Fibroblast of skin of right biceps (primary cell): ENCODE measurements around the gene SLC8B1.

Source experiments
- DNase-seq: peaks from one replicate; pipeline ENCODE4 v3.0.0-alpha.2; 2013

Gene SLC8B1

GRCh38 chr12:113334786-113335539 is at the start of gene SLC8B1:
SLC8B1 (minus strand) TSS chr12:113335109; CDS start chr12:113332878, 2,231 bp downstream.
- DNase-seq, result peak; percentile 74

GRCh38 chr12:113382206-113382605 is 47.3 kb upstream of the SLC8B1 start:
- DNase-seq, result no peak

GRCh38 chr12:113381220-113381619 is 46.3 kb upstream of the SLC8B1 start:
- no peak for DNase-seq

- no peak for DNase-seq
Observed at GRCh38 chr12:113378291-113378690, 43.4 kb upstream of the SLC8B1 start.

GRCh38 chr12:113374823-113375428 is 40.0 kb upstream of the SLC8B1 start:
- no peak for DNase-seq

- no peak for DNase-seq
Observed at GRCh38 chr12:113373969-113374368, 39.1 kb upstream of the SLC8B1 start.

GRCh38 chr12:113373440-113373839 is 38.5 kb upstream of the SLC8B1 start:
- DNase-seq, result no peak

- DNase-seq, result no peak
Observed at GRCh38 chr12:113372371-113372770, 37.5 kb upstream of the SLC8B1 start.

GRCh38 chr12:113371808-113372207 is 36.9 kb upstream of the SLC8B1 start:
- no peak for DNase-seq

GRCh38 chr12:113370923-113371682 is 36.2 kb upstream of the SLC8B1 start:
- DNase-seq, result no peak

GRCh38 chr12:113369391-113369985 is 34.6 kb upstream of the SLC8B1 start:
- DNase-seq, result no peak

- no peak for DNase-seq
Observed at GRCh38 chr12:113368331-113368730, 33.4 kb upstream of the SLC8B1 start.

GRCh38 chr12:113366827-113367226 is 31.9 kb upstream of the SLC8B1 start:
- DNase-seq, result peak; percentile 5

GRCh38 chr12:113365639-113366395 is 30.9 kb upstream of the SLC8B1 start:
- no peak for DNase-seq

- DNase-seq, result no peak
Observed at GRCh38 chr12:113364698-113365097, 29.8 kb upstream of the SLC8B1 start.

- DNase-seq, result no peak
Observed at GRCh38 chr12:113361574-113362370, 26.9 kb upstream of the SLC8B1 start.

- DNase-seq, result no peak
Observed at GRCh38 chr12:113359939-113360748, 25.2 kb upstream of the SLC8B1 start.

- DNase-seq, result peak; percentile 23
Observed at GRCh38 chr12:113359133-113359938, 24.4 kb upstream of the SLC8B1 start.

- DNase-seq, result peak; percentile 93
Observed at GRCh38 chr12:113358381-113359132, 23.6 kb upstream of the SLC8B1 start, which contains the start of gene PLBD2. PLBD2 (plus strand) TSS chr12:113358587; CDS start chr12:113358601, 14 bp downstream.
